CD4-positive, alpha-beta memory T cell (primary cell): ENCODE data around the gene PUS1. TPM values are rescaled to one million over a fixed set of nuclear protein-coding genes. Genes with fewer than 3 reads are reported as not detected.
"Not testable (repeated sequence)": the region's sequence is repeated elsewhere in the genome, so short reads cannot be mapped to it uniquely, and the experiment has no call there.

Source experiments
- CTCF ChIA-PET: fragments of 350-600 bp; sonication (Branson Sonifier 250); formaldehyde crosslinking; loops from one replicate; lab custom pipeline; 2021; ENCODE audit warnings: inconsistent platforms; ENCODE audit not compliant: partially characterized antibody; lab: Charles Lee
- POLR2A ChIA-PET: fragments of 350-600 bp; sonication (Branson Sonifier 250); formaldehyde crosslinking; loops from one replicate; lab custom pipeline; 2021; ENCODE audit not compliant: partially characterized antibody; lab: Charles Lee
- DNase-seq, 5 donors: peaks; one replicate each; pipeline versions ENCODE4 v3.0.0 to v3.0.0-alpha.2; 2020 to 2022; ENCODE audit warnings: mixed read lengths in 1 of 5
- H3K27ac ChIP-seq: one replicate; pipeline ENCODE4 v1.7.0; 2013; ENCODE audit warnings: low read depth, low read length
- H3K27me3 ChIP-seq: 2 replicates; pipeline ENCODE4 v1.7.0; 2013; ENCODE audit warnings: mild to moderate bottlenecking, low read length, moderate library complexity; ENCODE audit not compliant: insufficient read depth
- H3K36me3 ChIP-seq: 2 replicates; pipeline ENCODE4 v1.7.0; 2013; ENCODE audit warnings: mild to moderate bottlenecking, low read length, moderate library complexity; ENCODE audit not compliant: insufficient read depth
- H3K4me1 ChIP-seq: 2 replicates; pipeline ENCODE4 v1.7.0; 2013; ENCODE audit warnings: mild to moderate bottlenecking, low read length, moderate library complexity; ENCODE audit not compliant: insufficient read depth
- H3K4me3 ChIP-seq, 2 donors: one replicate each; pipeline ENCODE4 v1.7.0; 2013; ENCODE audit warnings: low read length in 2 of 2, mild to moderate bottlenecking in 1 of 2
- H3K9me3 ChIP-seq, 2 donors: one replicate each; pipeline ENCODE4 v1.7.0; 2013; ENCODE audit warnings: low read length in 2 of 2, control low read depth in 1 of 2; ENCODE audit not compliant: control insufficient read depth in 1 of 2
- H3K27ac Mint-ChIP-seq, 7 donors: one replicate each; pipeline ENCODE4 v1.8.0; 2020 to 2021; ENCODE audit warnings: mixed read lengths in 7 of 7, mild to moderate bottlenecking in 6 of 7, inconsistent platforms in 3 of 7, moderate library complexity in 3 of 7
- H3K27me3 Mint-ChIP-seq, 2 donors: one replicate each; pipeline ENCODE4 v1.8.0; 2020 to 2021; ENCODE audit warnings: mixed read lengths in 2 of 2
- H3K36me3 Mint-ChIP-seq, 2 donors: one replicate each; pipeline ENCODE4 v1.8.0; 2020 to 2021; ENCODE audit warnings: mixed read lengths in 2 of 2, inconsistent platforms in 1 of 2, mild to moderate bottlenecking in 1 of 2
- H3K4me1 Mint-ChIP-seq, 4 donors: one replicate each; pipeline ENCODE4 v1.8.0; 2020 to 2021; ENCODE audit warnings: mixed read lengths in 4 of 4, mild to moderate bottlenecking in 1 of 4
- H3K4me3 Mint-ChIP-seq, 8 donors: one replicate each; pipeline ENCODE4 v1.8.0; 2020 to 2021; ENCODE audit warnings: mixed read lengths in 8 of 8, mild to moderate bottlenecking in 7 of 8, moderate library complexity in 6 of 8, inconsistent platforms in 3 of 8
- H3K9me3 Mint-ChIP-seq, 8 donors: one replicate each; pipeline ENCODE4 v1.8.0; 2020 to 2021; ENCODE audit warnings: mixed read lengths in 8 of 8, mild to moderate bottlenecking in 5 of 8, inconsistent platforms in 3 of 8, moderate library complexity in 1 of 8
- intact Hi-C: fragments of 100-400 bp; cut with micrococcal nuclease; formaldehyde crosslinking; loops from one replicate; pipeline ENCODE4 v1.15.1; 2023
- polyA plus RNA-seq, 2 donors: library from polyadenylated mRNA; unstranded; fragments of 300-500 nt; fragmentation: Illumina TruSeq; gene quantifications; one replicate each; pipeline ENCODE4 v1.2.3, GENCODE V29; 2021
- total RNA-seq, 2 experiments: library from RNA; stranded (reverse); gene quantifications; one replicate each; pipeline ENCODE4 v1.2.3, GENCODE V29; 2021

PUS1 gene
- total and polyA plus RNA-seq, 4 experiments from 2014 or later: 12.0 to 48.1 (median 34.9) TPM

DNA sequence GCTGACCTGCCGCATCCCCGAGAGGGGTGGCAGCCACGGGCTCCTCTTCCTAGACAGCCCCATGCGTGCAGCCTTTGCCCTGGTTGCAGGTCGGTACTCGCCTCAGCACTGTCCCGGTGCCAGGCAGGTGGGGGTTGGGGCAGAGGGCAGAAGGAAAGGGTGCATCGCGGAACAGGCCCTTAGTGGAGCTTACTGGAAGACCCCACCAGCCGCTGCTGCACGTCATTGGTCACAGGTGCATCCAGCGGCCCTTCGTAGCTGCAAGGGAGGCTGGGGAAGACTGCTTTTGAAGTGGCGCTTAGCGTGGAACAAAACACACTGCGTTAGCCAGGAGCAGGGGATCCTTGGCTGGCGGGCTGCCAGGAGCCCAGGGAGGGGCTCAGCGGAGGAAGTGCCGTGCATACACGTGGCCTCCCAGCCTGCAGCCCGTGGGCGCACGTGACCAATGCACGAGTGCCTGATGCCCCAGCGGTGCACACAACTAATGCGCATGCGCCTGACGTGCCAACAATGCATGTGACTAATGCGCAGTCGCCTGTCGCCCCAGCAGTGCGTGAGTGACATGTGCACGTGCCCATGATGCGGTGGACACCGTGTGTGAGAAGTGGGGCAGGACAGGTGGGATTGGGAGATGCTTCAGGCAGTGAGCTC, 15.7 kb downstream of the PUS1 start:
- no peak for DNase-seq
- Histone ChIP-seq H3K36me3 (peaks cover 15% of the 10 kb centered on the region), H3K4me3 (no peak overlapping the region), H3K27ac (no peak overlapping the region), H3K9me3 (no peaks in the 10 kb centered on the region), H3K4me1 (peaks cover 21% of the 10 kb centered on the region), H3K27me3 (no peaks in the 10 kb centered on the region)
- Mint-ChIP-seq H3K4me1 (peaks cover 10 to 25% (median 18%) of the 10 kb centered on the region in 4 donors), H3K4me3 (peak overlapping the region in 2 of 8 donors; percentile 54 to 61), H3K36me3 (peaks cover 22 to 36% of the 10 kb centered on the region in 2 donors), H3K27me3 (no peaks in the 10 kb centered on the region), H3K27ac (peak overlapping the region in 2 of 7 donors; percentile 42 to 54), H3K9me3 (no peaks in the 10 kb centered on the region)
- CTCF ChIA-PET: interaction anchor here (1.5 kb wide), 1 partner anchor 8 kb away, joined by 3 read pairs; no protein-coding TSS in a partner anchor
- POLR2A ChIA-PET: interaction anchor here (1.3 to 1.7 kb wide), 2 partner anchors 10 to 15 kb away, joined by 3 to 6 read pairs; partner anchors contain the start of gene PUS1
- intact Hi-C loops: no loop called here

DNA sequence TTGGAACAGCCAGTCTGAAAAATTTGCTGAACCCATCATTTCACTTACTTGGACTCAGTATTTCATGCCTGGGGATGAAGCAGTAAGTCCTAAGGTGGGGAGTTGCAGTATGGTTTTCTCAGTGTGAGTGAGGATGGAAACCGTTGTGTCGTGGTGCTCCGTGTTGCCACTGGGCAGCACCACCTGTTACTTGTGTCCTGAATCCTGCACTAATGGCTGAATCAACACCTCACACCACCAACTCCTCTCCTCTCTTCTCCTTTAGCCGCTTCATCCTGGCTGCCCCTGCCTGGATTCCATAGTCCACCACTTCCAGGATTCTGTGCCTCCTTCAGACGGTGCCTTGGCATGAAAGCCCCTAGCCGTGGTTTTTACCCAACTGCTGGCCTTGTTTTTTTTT, 17.7 kb downstream of the PUS1 start:
- peaks cover 13 to 25% of the 10 kb centered on the region in 2 donors for H3K36me3 Mint-ChIP-seq
- Histone ChIP-seq H3K4me3 (no peak overlapping the region), H3K9me3 (no peaks in the 10 kb centered on the region), H3K27ac (no peak overlapping the region), H3K27me3 (no peaks in the 10 kb centered on the region), H3K36me3 (peaks cover 9% of the 10 kb centered on the region), H3K4me1 (peaks cover 34% of the 10 kb centered on the region)
- H3K27me3 Mint-ChIP-seq: no peaks in the 10 kb centered on the region
- no peak for DNase-seq
- intact Hi-C loops: no loop called here
- ChIA-PET POLR2A (interaction anchor here (1.8 kb wide), 1 partner anchor 236 kb away, joined by 6 read pairs; the partner anchor contains the start of gene SFSWAP), CTCF (no interaction called here)
- no peak overlapping the region for H3K4me3 Mint-ChIP-seq
- H3K9me3 Mint-ChIP-seq: no peaks in the 10 kb centered on the region
- peaks cover 12 to 36% (median 23%) of the 10 kb centered on the region in 4 donors for H3K4me1 Mint-ChIP-seq
- H3K27ac Mint-ChIP-seq: peak overlapping the region in 2 of 7 donors; percentile 83 to 88

DNA sequence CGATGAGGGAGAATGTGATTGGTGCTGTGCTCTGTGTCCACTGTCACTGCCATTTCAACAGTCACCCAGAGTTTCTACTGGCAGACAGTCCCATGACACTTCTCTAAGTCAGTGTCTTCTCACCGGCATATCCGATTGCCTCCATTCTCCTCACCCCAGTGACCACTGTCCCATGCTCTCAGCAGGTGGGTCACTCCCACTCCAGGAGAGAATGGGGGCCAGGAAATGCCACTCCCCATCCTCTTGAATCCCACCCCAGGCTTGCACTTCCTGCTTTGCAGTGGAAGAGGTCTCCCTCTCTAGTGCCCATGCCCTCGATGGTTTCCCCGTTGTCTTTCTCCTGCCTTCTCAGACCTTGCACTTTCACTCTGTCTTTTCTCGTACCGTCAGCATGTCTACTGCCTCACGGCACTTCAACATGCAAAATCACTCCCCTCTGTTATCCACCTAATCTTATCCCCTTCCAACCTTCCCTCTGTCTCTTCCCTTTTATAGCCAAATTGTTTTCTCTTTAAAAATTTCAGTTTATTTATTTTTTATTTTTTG, 18.5 kb downstream of the PUS1 start:
- Mint-ChIP-seq H3K4me3 (peak overlapping the region in 4 of 8 donors; percentile 6 to 59 (median 28)), H3K27ac (peak overlapping the region; percentile 83 to 97 (median 87)), H3K36me3 (peaks cover 9 to 22% of the 10 kb centered on the region in 2 donors), H3K4me1 (peaks cover 14 to 40% (median 25%) of the 10 kb centered on the region in 4 donors), H3K9me3 (no peaks in the 10 kb centered on the region), H3K27me3 (no peaks in the 10 kb centered on the region)
- Histone ChIP-seq H3K9me3 (no peaks in the 10 kb centered on the region), H3K4me3 (no peak overlapping the region), H3K27me3 (no peaks in the 10 kb centered on the region), H3K27ac (no peak overlapping the region), H3K36me3 (peaks cover 5% of the 10 kb centered on the region), H3K4me1 (peaks cover 40% of the 10 kb centered on the region)
- intact Hi-C loops: no loop called here
- ChIA-PET CTCF (no interaction called here), POLR2A (no interaction called here)
- DNase-seq: no peak

DNA sequence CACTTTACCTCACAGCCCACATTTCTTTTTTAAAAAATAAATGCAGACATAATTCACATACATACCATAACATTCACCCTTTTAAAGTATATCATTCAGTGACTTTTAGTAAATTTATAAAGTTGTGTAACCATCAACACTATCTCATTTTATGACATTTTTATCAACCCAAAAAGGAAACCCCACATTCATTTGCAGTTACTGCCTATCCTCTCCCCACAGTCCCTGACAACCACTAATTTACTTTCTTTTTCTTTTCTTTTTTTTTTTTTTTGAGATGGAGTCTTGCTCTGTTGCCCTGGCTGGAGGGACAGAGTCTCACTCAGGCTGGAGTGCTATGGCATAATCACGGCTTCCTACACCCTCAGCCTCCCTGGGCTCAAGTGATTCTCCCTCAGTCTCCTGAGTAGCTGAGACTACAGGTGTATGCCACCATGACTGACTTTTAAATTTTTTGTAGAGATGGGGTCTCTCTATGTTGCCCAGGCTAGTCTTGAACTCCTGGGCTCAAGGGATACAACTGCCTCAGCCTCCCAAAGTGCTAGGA, 19.2 kb downstream of the PUS1 start:
- peak overlapping the region; percentile 83 to 97 (median 92) for H3K27ac Mint-ChIP-seq
- H3K36me3 Mint-ChIP-seq: peaks cover 9 to 18% of the 10 kb centered on the region in 2 donors
- ChIA-PET CTCF (no interaction called here), POLR2A (interaction anchor here (1.7 to 3.2 kb wide), 2 partner anchors 19 to 238 kb away, joined by 7 to 38 read pairs; partner anchors contain the start of genes PUS1 and SFSWAP)
- peak overlapping the region; percentile 79 for H3K27ac ChIP-seq
- no peaks in the 10 kb centered on the region for H3K27me3 Mint-ChIP-seq
- H3K9me3 Mint-ChIP-seq: no peaks in the 10 kb centered on the region
- peaks cover 3% of the 10 kb centered on the region for H3K36me3 ChIP-seq
- intact Hi-C loops: no loop called here
- no peak overlapping the region for H3K4me3 ChIP-seq
- peaks cover 20 to 46% (median 31%) of the 10 kb centered on the region in 4 donors for H3K4me1 Mint-ChIP-seq
- peaks cover 47% of the 10 kb centered on the region for H3K4me1 ChIP-seq
- peak overlapping the region; percentile 28 to 85 (median 68) for H3K4me3 Mint-ChIP-seq
- no peaks in the 10 kb centered on the region for H3K9me3 ChIP-seq
- H3K27me3 ChIP-seq: no peaks in the 10 kb centered on the region
- DNase-seq: no peak

DNA sequence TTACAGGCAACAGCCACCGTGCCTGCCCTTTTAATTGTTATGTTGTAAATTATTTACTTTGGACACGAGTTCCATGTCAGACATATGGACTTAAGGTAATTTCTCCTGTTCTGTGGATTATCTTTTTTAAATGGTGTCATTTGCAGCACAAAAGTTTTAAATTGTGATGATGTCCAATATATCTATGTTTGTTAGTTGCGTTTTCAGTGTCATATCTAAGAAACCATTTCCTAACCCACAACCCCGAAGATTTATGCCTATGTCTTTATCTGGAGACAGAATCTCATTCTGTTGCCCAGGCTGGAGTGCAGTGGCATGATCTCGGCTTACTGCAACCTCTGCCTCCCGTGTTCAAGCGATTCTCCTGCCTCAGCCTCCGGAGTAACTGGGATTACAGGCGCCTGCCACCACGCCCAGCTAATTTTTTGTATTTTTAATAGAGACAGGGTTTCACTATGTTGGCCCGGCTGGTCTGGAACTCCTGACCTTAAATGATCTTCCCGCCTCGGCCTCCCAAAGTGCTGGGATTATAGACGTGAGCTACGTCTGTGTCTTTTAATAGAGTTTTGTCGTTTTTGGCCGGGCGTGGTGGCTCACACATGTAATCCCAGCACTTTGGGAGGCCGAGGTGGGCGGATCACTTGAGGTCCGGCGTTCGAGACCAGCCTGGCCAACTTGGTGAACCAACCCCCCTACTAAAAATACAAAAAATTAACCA, 19.8 kb downstream of the PUS1 start:
- not testable (repeated sequence) for H3K27me3 ChIP-seq, H3K9me3 ChIP-seq, H3K27me3 Mint-ChIP-seq, H3K9me3 Mint-ChIP-seq, H3K36me3 ChIP-seq
- intact Hi-C loops: loop anchor here (1.0 kb wide), 4 partner anchors 20 to 238 kb away; partner anchors contain the start of genes PUS1, SFSWAP and ULK1
- Mint-ChIP-seq H3K4me3 (peak overlapping the region; percentile 53 to 88 (median 83)), H3K4me1 (peaks cover 24 to 53% (median 36%) of the 10 kb centered on the region in 4 donors), H3K27ac (peak overlapping the region; percentile 83 to 97 (median 93)), H3K36me3 (peaks cover 5 to 15% of the 10 kb centered on the region in 2 donors)
- POLR2A ChIA-PET: interaction anchor here (0.6 to 3.2 kb wide), 8 partner anchors 10 to 238 kb away, joined by 3 to 38 read pairs (median 4); partner anchors contain the start of genes PUS1 and SFSWAP
- Histone ChIP-seq H3K27ac (peak overlapping the region; percentile 79), H3K4me3 (peak overlapping the region in 1 of 2 donors; percentile 75), H3K4me1 (peaks cover 50% of the 10 kb centered on the region)
- peak; percentile 16 to 47 (median 23) for DNase-seq
- CTCF ChIA-PET: interaction anchor here (1.0 to 1.1 kb wide), 3 partner anchors 84 to 843 kb away, joined by 3 to 4 read pairs (median 3); no protein-coding TSS in a partner anchor

DNA sequence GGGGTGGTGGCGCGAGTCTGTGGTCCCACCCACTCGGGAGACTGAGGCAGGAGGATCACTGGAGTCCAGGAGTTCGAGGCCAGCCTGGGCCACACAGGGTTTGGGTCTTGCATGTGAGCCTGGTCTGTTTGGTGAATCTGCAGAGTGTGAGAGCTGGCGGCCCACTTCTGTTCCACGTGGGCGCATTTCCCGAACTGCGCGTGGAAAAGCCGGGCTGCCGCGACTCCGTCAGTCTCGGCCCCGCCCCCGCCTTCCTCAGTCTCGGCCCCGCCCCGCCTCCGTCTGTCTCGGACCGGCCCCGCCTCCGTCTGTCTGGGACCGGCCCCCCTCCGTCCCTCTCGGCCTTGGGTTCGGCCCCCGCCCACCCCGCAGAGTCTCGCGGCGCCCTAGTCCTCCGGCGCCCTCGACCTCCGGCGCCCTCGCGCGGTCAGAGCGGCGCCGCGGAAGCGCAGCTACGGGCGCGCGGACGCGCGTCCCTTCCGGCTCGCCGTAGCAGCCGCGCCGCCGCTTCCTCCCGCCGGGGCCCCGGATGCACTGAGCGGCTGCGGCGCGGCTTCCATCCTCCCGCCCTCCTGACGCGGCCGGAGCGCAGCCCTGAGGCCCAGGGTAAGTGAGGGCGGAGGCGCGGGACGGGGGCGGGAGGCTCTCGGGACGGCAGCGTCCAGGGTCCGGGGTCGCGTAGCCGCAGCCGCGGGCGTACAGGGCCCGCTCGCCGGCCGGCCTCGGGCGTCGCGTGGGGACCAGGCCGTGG, 20.5 kb downstream of the PUS1 start, which contains the start of gene EP400:
EP400 (plus strand) TSS at position 512 of the 751 bp plus-strand sequence. CDS start 10,678 bp downstream, outside the sequence.
- Histone ChIP-seq H3K27ac (peak within 1 kb of the TSS; percentile 79), H3K4me1 (peaks cover 50% of the 10 kb centered on the region), H3K36me3 (no peaks in the 10 kb centered on the region), H3K4me3 (peak within 1 kb of the TSS; percentile 52 to 75), H3K9me3 (no peaks in the 10 kb centered on the region), H3K27me3 (no peaks in the 10 kb centered on the region)
- Mint-ChIP-seq H3K36me3 (peaks cover 4 to 12% of the 10 kb centered on the region in 2 donors), H3K27ac (peak within 1 kb of the TSS; percentile 92 to 97 (median 95)), H3K9me3 (no peaks in the 10 kb centered on the region), H3K27me3 (no peaks in the 10 kb centered on the region), H3K4me1 (peaks cover 24 to 55% (median 37%) of the 10 kb centered on the region in 4 donors), H3K4me3 (peak within 1 kb of the TSS; percentile 91 to 95 (median 94))
- POLR2A ChIA-PET: interaction anchor here (0.6 to 3.2 kb wide), 8 partner anchors 10 to 239 kb away, joined by 3 to 38 read pairs (median 4); partner anchors contain the start of genes PUS1 and SFSWAP
- peak; percentile 86 to 92 (median 90) for DNase-seq
- CTCF ChIA-PET: interaction anchor here (1.0 to 1.1 kb wide), 3 partner anchors 85 to 844 kb away, joined by 3 to 4 read pairs (median 3); no protein-coding TSS in a partner anchor
- intact Hi-C loops: loop anchor here (1.0 kb wide), 4 partner anchors 20 to 238 kb away; partner anchors contain the start of genes PUS1, SFSWAP and ULK1
